SU-DHL-6 (cell line): Measurements from ENCODE around the gene ACSM5.
"Not testable (repeated sequence)": the region's sequence is repeated elsewhere in the genome, so short reads cannot be mapped to it uniquely, and the experiment has no call there.

Source experiments
- EZH2phosphoT487 ChIP-seq: fragments of 200-600 bp; sonication (generic), shearing (Covaris generic); conservative IDR thresholded peaks from 2 replicates; pipeline ENCODE4 v1.6.1; 2018; ENCODE audit warnings: mild to moderate bottlenecking, antibody characterized with exemption, low read length, moderate library complexity, mixed read lengths
- TF ChIP-seq, protein P1 (sequence below): fragments of 200-600 bp; sonication (generic); IDR thresholded peaks from one replicate; pipeline ENCODE4 v1.5.1; 2017; ENCODE audit warnings: antibody characterized with exemption, mild to moderate bottlenecking, low read length, moderate library complexity; ENCODE audit not compliant: insufficient read depth, poor library complexity, severe bottlenecking

GRCh38 chr16:20430480-20430879, 21.1 kb downstream of the ACSM5 start:
- TF ChIP-seq, protein P1, sequence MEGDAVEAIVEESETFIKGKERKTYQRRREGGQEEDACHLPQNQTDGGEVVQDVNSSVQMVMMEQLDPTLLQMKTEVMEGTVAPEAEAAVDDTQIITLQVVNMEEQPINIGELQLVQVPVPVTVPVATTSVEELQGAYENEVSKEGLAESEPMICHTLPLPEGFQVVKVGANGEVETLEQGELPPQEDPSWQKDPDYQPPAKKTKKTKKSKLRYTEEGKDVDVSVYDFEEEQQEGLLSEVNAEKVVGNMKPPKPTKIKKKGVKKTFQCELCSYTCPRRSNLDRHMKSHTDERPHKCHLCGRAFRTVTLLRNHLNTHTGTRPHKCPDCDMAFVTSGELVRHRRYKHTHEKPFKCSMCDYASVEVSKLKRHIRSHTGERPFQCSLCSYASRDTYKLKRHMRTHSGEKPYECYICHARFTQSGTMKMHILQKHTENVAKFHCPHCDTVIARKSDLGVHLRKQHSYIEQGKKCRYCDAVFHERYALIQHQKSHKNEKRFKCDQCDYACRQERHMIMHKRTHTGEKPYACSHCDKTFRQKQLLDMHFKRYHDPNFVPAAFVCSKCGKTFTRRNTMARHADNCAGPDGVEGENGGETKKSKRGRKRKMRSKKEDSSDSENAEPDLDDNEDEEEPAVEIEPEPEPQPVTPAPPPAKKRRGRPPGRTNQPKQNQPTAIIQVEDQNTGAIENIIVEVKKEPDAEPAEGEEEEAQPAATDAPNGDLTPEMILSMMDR = not testable (repeated sequence)
- TF ChIP-seq EZH2phosphoT487 = not testable (repeated sequence)
